HL-60/S4 (cell line): ENCODE results near the gene MYLIP.

Experiments used
- in situ Hi-C: fragments of 300-500 bp; cut with MboI; formaldehyde crosslinking; loops from 2 replicates; pipeline ENCODE4 v1.14.3; 2022; ENCODE audit warnings: low sequenced_read_pairs

MYLIP gene

DNA sequence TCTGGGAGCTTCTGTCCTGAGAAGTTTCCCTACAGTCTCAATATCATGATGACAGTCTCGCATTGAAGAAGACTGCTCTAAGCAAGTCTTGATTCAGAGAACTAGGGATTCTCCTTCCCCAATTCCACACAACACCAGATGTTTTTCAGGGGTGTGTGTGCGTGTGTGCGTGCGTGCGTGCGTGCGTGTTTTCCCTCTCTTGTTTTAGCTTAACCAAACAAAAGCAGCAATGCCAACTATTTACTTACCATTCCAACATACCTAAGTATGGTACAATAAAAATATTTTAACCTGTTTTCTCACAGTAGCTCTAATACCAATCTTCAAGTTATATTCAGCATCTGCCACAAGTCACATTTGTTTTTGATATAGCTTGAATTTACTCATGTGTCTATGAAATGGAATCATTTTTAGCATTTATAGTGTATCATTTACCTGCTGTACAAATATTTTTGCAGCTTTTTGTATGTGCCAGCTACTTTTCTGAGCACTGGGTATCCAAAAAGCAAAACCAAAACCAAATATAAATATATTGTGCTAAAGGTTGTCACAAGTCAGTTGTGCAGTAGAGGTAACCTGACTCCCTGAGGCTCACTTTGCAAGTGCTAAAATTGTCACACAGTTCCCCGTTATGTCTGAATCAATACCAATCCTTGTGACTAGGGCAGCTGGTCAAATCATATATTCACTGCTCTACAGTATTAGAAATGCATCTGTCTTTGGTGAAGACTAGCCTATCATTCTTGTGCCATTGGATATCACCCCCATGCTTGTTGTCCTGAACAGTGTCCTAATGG is 21.7 kb upstream of the MYLIP start:
- in situ Hi-C loops = no loop called here

DNA sequence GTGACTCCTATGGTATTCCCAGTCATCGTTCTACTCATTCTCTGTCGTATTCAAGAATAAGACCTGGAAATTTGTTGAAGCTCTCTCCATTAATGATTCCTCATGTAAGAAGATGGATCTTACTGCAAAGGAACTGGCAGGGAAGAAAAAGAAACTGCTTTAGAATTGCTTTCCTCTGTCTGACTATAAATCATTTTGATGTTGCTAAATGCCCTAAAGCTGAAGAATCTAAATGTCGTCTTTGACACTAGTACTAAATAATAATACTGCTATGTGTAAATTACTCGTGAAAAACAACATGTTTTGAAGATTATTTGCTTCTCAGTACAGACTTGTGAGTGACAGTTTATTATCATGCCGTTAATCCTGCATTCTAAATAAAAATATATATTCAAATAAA is 20.5 kb upstream of the MYLIP start:
- in situ Hi-C loops = no loop called here

DNA sequence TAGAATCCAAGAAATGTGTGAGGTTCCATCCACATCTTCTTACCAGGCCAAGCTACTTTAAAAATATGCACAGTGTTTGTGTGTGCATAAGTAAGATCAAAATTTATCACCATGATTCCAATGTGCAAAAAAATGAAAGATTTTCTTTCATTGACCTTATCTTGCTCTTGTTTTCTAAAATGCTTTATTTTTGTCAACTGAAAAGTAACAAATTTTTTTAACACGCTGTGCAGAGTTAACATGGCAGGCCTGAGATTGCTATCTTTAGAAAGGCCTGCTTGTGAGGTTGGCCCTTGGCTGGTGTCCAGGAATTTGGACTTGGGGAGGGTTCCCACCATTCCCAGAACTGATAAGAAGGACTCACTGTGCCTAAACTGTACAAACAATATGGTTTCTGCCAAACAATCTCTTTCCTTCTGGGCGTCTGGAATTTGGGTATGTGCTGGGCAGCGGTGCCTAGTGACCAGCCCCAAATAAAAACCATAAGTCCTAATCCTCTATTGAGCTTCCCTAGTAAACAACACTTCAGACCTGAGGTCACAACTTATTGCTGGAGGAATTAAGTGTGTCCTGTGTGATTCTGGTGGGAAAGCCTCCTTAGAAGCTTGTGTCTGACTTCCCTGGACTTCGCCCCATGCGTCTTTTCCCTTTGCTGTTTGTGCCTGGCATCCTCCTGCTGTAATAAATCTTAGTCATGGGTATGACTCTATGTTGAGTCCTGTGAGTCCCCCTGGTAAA is 19.8 kb upstream of the MYLIP start:
- in situ Hi-C loops = no loop called here

DNA sequence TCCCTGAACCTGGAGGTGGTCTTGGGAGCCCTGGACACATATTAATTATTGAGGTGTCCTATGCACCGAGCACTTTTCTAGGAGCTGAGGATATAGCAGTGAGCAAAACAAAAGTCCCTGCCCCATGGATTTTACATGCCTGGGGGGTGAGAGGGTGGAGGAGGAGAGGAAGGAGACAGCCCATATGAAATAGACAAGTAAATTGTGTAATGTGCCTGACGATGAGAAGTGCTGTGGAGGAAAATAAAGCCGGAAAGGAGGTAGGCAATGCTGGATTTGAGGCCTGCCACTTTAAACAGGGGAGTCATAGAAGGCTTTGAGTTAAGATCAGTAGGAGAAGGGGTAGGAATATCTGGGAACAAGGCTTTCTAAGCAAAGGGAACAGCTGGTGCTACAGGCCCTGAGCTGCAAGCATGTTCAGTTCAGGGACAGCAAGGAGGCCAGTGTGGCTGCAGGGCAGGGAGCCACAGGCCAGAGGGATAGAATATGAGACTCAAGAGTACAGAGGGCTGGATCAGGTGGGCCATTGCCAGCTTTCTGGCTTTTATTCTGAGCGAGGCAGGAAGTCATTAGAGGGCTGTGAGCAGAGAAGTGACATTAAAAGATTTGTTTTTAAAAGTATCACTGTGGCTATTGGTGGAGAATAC is 19.1 kb upstream of the MYLIP start:
- in situ Hi-C loops = no loop called here

DNA sequence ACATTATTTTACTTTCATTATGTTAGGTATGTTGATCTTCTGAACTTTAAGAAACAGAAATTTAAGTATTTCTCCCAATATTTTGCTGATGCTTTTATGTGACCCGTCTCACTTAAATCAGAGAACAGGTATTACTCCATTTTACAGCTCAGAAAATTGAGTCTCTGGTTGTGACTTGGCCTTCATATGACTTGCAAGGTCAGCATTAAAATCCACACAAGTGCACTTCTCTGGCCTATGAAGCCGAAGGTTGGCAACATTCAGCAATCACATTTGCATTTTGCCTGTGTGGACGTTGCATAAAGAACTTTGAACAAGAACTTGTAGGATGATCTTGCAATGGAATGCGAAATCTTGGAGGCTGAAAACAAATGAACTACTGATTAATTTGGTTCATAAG is 10.1 kb upstream of the MYLIP start:
- in situ Hi-C loops = no loop called here

DNA sequence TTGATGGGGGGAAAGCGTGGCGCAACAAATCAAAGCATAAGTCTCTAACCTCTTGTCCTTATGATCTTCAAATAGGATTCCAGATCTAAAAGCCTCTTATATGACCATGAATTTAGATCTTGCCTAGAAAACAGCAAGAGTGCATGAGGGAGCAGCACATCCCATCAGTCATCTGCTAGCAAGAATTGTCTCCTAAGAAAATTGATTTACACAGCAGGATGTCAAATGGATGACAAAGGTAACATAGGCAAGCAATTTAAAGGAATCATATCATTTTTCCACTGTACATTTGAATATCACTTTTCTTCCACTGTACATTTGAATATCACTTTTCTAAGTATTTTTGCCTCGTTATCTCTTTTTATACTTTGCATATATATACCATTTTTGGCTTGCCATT is 7.5 kb upstream of the MYLIP start:
- in situ Hi-C loops = no loop called here

DNA sequence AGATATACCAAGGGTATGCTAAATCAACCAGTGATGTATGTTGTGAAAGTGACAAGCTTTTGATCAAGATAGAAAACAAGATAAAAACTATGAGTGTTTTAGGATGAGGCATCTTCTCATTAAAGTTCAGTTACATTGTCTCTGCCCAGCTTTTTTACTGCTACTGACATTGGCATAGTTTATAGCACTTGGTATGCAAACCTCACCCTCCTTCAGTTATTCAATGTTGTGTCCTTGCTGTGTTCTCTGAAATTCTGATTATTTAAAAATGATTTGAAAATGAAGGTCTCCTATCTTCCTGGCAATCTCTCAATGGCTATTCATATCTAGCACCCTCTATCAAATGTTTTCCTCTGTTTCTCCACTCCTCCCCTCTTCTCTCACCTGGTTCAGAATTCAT is 6.7 kb upstream of the MYLIP start:
- in situ Hi-C loops = no loop called here

DNA sequence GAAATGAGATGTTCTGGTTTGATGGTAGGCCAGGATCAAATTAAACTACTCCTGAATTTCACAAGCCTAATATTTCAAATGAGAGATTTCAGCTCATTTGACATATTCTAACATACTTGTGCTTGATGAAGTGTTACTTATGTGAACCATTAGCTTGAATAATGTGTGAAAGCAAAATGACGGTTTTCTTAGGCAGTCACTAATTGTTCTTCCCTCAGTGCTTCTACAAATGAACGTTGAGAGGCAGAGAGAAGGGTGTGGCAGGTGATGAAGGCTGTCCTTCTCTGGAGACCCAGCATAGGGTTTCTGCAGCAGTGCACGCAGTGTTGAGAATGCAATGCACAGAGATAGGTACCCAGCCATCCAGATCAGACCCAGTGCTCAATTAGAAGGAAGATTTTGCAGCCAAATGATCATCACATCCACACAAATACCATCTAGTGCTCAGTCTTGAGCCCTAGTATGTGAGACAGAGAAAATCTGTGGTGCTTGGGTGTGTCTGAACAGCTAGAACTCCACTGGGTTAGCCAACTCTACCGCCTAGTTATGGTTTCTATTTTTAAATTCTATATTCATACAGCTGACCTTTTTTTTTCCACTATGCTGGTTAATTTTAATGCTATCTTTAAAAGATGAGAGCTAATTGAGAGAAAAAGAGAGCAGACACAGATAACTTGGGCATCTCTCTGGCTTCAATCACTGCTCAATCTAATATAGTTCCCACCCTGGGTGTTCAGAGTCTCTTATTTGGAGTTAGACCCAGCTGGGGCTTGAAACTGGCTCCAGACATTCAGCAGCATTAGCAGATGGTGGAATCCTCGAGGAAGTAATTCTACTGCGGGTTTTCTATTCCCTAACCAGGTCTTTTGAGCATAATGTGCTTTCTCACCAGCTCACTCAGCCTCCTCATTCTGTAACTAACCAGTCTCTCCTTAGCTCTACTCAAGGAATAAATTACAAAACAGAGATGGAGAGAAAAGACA is 4.4 kb upstream of the MYLIP start:
- in situ Hi-C loops = no loop called here

DNA sequence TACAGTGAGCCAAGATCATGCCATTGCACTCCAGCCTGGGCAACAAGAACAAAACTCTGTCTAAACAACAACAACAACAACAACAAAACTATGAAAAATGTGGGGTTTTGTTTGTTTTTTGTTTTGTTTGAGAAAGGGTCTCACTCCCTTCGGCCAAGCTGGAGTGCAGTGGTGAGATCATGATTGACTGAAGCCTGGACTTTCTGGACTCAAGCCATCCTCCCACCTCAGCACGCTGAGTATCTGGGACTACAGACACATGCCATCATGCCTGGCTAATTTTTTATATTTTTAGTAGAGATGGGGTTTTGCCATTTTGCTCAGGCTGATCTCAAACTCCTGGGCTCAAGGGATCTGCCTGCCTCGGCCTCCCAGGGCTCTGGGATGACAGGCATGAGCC is 2.8 kb upstream of the MYLIP start:
- in situ Hi-C loops = no loop called here

DNA sequence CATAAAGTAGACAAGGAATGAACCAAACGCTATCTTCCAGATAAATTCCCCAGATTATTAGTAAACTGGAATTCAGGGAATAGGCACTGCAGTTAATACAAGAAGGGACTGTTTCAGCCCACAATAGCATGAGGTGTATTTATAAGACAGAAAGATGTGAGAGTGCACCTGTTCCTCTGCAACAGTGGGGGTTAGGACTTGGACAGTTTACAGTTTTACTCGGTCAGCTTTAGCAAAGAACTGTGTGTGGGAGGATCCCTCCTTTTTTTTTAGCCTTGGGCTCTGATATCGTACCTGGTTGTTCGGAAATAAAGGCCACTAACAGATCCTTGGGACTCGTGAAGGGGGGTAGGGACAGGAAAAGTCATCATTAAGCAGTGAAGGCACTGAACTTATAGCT is 2.0 kb upstream of the MYLIP start:
- in situ Hi-C loops = no loop called here

DNA sequence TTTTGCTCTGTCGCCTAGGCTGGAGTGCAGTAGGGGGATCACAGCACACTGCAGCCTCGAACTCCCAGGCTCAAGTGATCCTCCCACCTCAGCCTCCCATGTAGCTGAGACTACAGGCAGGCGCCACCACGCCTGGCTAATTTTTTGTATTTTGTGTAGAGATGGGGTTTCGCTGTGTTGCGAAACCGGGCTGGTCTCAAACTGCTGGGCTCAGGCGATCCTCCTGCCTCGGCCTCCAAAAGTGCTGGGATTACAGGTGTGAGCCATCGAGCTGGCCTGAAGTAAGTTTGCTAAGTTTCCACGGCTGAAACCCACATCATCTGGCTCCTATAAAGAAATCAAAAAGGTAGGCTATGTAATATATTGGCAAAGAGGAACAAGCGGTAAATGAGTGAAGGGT is 1.4 kb upstream of the MYLIP start:
- in situ Hi-C loops = no loop called here

DNA sequence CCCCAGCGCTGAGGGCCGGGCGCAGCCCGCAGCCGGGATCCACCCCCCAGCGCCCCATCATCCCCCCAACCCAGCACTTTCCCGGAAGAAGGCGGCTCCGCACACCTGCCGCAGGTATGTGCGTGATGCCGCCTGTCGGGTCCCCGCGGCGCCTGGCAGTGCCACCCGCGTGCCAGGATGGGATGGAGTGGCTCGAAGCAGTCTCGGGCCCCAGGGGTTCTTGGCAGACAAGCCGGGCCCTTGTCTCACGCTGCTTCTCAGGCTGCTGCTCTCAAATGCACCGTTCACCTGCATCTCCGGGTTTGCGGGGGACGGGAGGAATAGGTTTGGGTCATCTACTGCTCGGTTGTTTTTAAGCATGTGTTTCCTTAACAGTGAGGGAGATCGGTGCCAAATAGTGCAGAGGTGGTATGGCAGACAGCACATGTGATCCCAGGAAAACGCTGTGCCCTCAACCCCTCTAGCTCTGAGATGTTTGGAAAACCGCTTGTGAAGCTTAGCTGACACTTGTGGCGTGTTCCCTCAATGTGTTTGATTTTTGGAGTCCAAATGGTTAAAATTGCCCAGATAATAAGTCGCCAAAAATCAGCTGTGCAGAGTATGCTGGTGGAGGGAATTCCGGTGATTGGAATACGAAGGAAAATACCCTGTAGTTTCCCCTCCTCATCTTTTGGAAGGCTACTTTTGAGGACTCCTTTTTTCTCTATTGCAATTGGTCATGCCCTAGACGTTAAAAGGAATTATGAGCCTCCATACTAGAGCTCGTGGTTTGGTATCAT is 926 bp downstream of the MYLIP start:
- in situ Hi-C loops = no loop called here

DNA sequence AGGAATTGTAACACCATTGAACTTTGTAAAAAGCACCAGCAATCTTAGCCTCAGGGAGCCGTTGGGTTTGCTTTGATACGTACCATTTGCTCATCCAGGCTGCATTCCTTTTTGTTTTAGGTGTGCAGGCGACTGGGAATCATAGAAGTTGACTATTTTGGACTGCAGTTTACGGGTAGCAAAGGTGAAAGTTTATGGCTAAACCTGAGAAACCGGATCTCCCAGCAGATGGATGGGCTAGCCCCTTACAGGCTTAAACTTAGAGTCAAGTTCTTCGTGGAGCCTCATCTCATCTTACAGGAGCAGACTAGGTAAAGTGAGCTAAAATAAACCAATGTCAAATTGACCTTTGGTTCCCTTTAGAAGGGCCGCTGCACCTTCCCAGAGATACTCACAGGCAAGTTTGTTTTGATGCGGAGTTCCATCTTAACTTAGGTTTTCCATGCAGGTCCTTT is 1.6 kb downstream of the MYLIP start:
- in situ Hi-C loops = no loop called here

DNA sequence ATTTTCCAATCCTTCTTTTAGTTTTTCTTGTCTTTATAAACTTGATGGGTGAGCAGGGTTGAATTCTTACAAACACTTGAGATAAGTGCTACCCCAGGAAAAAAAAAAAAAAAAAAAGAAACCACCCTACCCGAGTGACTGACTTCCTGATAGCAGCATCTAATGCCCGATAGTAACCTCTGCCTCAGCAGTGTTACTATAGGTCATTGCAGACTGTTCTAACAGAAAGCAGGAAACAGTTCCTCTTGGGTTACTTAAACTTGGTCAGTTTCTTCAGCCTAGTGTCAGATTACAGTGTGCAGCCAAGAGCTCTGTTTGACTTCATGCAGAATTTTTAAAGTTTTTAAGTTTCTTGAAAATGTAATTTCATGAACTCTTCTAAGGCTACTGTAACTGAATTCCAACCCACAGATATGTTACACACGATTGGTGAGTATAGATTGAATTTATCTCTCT is 2.1 kb downstream of the MYLIP start:
- in situ Hi-C loops = no loop called here

DNA sequence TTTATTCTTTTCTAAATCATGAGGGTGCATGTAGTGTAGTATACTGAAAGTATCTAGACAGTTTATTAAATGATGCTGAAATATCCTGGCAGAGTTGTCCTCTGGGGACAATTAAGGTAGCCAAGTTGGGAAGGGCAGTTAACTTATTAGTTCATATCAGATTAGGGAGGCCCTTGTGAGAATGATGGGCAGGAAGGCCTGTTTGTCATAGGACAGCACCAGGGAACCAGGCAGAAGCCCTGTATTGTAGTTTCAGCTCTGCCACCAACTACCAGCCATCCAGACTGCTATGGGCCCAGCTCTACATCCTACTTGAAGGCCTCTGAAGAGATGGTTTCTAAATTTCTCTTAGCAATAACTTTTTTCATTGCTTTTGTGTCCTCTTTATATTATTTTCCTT is 4.0 kb downstream of the MYLIP start:
- in situ Hi-C loops = no loop called here

DNA sequence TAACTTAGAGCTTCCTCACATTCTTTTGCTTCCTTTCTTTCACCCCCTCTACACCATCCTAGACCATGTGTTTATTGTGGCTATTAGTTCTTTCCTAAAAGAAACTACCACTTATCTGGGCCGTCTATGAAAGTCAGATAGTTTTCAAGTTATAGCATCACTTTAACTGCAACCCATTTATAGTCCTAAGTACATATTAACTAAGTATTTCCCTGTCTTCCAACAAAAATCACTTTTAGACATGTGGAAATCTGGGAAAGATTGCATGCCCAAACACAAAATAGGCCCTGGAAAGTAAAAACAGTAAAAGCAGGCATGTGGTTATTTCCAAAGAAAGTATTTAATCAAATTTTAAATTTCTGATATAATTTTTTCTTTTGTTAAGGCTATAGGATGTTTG is 5.5 kb downstream of the MYLIP start:
- in situ Hi-C loops = no loop called here

DNA sequence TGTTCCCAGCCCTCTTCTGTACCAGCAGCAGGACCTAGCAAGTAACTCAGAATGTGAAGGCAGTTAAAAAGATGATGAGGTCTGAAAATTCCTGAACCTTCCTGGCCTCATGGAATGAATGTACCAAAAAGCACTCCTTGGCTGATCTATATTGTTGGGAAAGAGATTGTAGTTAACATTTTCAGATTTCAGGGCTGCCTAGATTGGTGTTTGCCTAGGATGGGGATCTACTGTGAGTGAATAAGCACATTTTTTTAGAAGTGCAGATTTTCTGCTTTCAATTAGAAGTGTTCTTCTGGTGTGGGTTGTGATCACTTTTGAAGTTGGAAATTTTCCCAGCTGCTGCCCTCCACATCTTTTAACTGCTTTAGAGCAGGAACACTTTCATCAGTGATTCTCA is 6.2 kb downstream of the MYLIP start:
- in situ Hi-C loops = no loop called here

DNA sequence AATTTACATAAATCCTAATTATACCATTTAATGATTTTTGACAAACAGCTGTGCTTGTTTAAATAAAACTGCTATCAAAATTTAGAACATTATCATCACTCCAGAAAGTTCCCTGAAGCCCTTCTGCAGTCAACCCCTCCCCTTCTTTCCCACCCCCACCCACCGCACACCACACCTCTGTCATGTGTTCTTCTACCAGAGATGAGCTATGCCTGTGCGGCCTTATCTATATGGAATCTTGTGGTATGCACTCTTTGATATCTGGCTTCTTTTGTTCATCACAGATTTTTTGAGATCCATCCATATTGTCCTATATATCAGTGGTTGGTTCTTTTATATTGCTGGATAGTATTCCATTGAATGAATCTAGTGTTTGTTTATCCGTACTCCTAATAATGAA is 7.2 kb downstream of the MYLIP start:
- in situ Hi-C loops = no loop called here

DNA sequence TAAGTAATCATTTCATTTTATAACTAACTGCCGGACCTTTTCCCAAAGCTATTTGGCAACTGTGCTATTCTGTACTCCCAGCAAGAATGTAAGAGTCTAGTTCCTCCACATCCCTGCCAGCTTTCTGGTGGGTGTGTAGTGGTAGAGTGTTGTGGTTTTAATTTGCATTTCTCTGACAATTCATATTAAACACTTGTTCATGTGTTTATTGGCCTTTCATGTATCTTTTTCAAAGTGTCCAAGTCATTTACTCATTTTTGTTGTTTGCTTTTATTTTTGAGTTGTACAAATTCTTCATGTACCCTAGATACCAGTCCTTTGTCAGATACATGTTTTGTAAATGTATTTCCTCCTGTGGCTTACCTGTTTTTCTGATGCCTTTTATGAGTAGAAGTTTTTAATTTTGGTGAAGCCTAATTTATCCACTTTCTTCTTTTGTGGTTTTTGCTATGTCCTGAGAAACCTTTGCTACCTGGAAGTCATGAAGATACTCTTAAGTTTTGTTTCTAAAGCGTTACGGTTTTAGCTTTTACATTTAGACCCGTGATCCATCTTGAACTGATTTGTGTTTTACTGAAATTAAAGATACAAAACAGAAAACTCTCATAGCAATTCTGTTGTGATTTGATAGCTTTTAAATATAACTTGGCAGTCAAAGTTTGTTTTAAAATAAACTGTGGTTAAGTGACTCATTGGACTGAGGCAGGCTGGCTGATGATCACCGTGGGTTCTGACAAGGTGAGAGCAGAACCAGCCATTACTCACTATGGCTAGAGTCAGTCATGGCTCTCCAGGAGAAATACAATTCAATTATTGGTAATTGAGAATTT is 8.0 kb downstream of the MYLIP start:
- in situ Hi-C loops = no loop called here
